ENCODE data around the gene BDP1.

GRCh38 chr5:71522151-71522550 is 66.7 kb downstream of the BDP1 start:
- TF ChIP-seq, protein P1, sequence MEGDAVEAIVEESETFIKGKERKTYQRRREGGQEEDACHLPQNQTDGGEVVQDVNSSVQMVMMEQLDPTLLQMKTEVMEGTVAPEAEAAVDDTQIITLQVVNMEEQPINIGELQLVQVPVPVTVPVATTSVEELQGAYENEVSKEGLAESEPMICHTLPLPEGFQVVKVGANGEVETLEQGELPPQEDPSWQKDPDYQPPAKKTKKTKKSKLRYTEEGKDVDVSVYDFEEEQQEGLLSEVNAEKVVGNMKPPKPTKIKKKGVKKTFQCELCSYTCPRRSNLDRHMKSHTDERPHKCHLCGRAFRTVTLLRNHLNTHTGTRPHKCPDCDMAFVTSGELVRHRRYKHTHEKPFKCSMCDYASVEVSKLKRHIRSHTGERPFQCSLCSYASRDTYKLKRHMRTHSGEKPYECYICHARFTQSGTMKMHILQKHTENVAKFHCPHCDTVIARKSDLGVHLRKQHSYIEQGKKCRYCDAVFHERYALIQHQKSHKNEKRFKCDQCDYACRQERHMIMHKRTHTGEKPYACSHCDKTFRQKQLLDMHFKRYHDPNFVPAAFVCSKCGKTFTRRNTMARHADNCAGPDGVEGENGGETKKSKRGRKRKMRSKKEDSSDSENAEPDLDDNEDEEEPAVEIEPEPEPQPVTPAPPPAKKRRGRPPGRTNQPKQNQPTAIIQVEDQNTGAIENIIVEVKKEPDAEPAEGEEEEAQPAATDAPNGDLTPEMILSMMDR (conservative IDR thresholded peaks at IDR 0.05), result no peak
- no peak for TF ChIP-seq ZFX (IDR thresholded peaks at IDR 0.05)

Data from C4-2B (cell line).